ENCODE results near the gene TMEM50A.
"Not testable (repeated sequence)": the region's sequence is repeated elsewhere in the genome, so short reads cannot be mapped to it uniquely, and the experiment has no call there.

DNA sequence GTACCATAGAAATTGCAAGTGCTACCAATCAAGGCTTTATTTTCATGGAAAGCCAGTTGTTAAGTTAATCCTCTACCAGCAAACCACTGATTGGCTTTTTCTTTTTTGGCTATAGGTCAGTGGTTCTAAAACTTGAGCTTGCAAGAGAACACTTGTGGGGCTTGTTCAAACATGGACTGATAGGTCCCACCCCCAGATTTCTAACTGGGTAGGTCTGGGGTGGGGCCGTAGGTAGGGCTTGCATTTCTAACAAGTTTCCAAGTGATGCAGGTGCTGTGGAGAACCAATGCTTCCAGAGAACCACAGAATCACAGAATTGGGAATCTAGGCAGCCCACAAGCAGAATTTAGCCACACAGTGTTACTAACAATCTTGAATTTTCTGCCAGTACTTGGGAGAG, 45.7 kb downstream of the TMEM50A start:
- not testable (repeated sequence) for TF ChIP-seq CTCF (IDR thresholded peaks at IDR 0.05; ENCODE audit: insufficient read depth, low read length, poor library complexity, severe bottlenecking); EZH2phosphoT487 (conservative IDR thresholded peaks at IDR 0.05; ENCODE audit: low read length)

All from SU-DHL-6 (cell line).